Motor neuron (in vitro differentiated cells): ENCODE measurements around the gene SEMA6B. TPM values are rescaled to one million over a fixed set of nuclear protein-coding genes. Genes with fewer than 3 reads are reported as not detected.
"Not testable (repeated sequence)": the region's sequence is repeated elsewhere in the genome, so short reads cannot be mapped to it uniquely, and the experiment has no call there.

Experiments
- ATAC-seq, 8 experiments: fragments of 200-7000 bp; cut with Tn5 transposase; replicated peaks in 6 of 8; 2 replicates each; pipeline ENCODE4 v1.8.0; 2021; ENCODE audit warnings: mild to moderate bottlenecking in 8 of 8, moderate library complexity in 8 of 8
- H3K27ac ChIP-seq, 2 donors: fragments of 250-450 bp; sonication (Bioruptor Pico); 2 replicates each; pipeline ENCODE4 v1.9.0; 2021; ENCODE audit warnings: antibody characterized with exemption in 2 of 2, mild to moderate bottlenecking in 2 of 2, moderate library complexity in 1 of 2
- H3K4me1 ChIP-seq, 2 donors: fragments of 250-450 bp; sonication (Bioruptor Pico); replicated peaks in 1 of 2; 2 replicates each; pipeline ENCODE4 v1.6.1; 2021; ENCODE audit warnings: antibody characterized with exemption in 2 of 2, mild to moderate bottlenecking in 2 of 2, moderate library complexity in 1 of 2
- H3K4me3 ChIP-seq, 5 donors: fragments of 250-450 bp; sonication (Bioruptor Pico); 2 replicates each; pipeline ENCODE4 v1.9.0; 2021; ENCODE audit warnings: antibody characterized with exemption in 5 of 5, mild to moderate bottlenecking in 5 of 5, moderate library complexity in 4 of 5
- WGBS, 10 experiments: fragments of 450-650 bp; shearing (Covaris generic); methylation state at CpG; one replicate each; pipeline ENCODE4 v1.0.0; 2022; 5-methylcytosine and 5-hydroxymethylcytosine counted together
- in situ Hi-C, 9 experiments: fragments of 400-800 bp; cut with MboI; loops; one replicate each; pipeline ENCODE4 v1.15.0; 2021; ENCODE audit warnings: low sequenced_read_pairs in 9 of 9, low pct_unique_long_range_greater_than_20kb in 2 of 9; ENCODE audit not compliant: unreplicated experiment in 9 of 9
- total RNA-seq, 8 experiments: library from RNA; unstranded; fragments of 300-600 nt; gene quantifications; 2 replicates each; pipeline versions ENCODE4 v1.2.3 to v1.2.4, GENCODE V29; 2022

The SEMA6B gene
- total RNA-seq, 8 experiments from 2014 or later = 0.56 to 35.1 (median 13.7) TPM

- WGBS, 10 experiments = 40 to 100% (median 89%) methylated on average over 1 to 6 of the region's 32 CpGs; no CpG with 5 or more reads in 3 of the 10 experiments
- Histone ChIP-seq H3K4me1 (no peaks in the 10 kb centered on the region), H3K27ac (no peak overlapping the region), H3K4me3 (no peak overlapping the region)
- in situ Hi-C loops = no loop called here
- peak in 5 of 8 experiments; percentile 11 to 40 (median 25) for ATAC-seq
Measured at GRCh38 chr19:4547303-4548237, 11.9 kb downstream of the SEMA6B start.

GRCh38 chr19:4543842-4544647 is 15.4 kb downstream of the SEMA6B start:
- ATAC-seq = peak in 4 of 8 experiments; percentile 24 to 32 (median 27)
- no peak overlapping the region for H3K27ac ChIP-seq
- H3K4me1 ChIP-seq = no peaks in the 10 kb centered on the region
- WGBS, 10 experiments = 80 to 100% (median 89%) methylated on average over 1 to 9 of the region's 87 CpGs; no CpG with 5 or more reads in 7 of the 10 experiments
- in situ Hi-C loops = no loop called here
- H3K4me3 ChIP-seq = no peak overlapping the region

- Histone ChIP-seq H3K4me1 (no peaks in the 10 kb centered on the region), H3K27ac (no peak overlapping the region), H3K4me3 (no peak overlapping the region)
- peak in 5 of 8 experiments; percentile 10 to 38 (median 25) for ATAC-seq
- in situ Hi-C loops = no loop called here
- 86 to 100% methylated on average over 2 to 6 of the region's 77 CpGs; no CpG with 5 or more reads in 8 of the 10 experiments for WGBS, 10 experiments
Measured at GRCh38 chr19:4542896-4543841, 16.3 kb downstream of the SEMA6B start.

GRCh38 chr19:4541806-4542145 is 17.7 kb downstream of the SEMA6B start:
- H3K27ac ChIP-seq, H3K4me1 ChIP-seq, in situ Hi-C loops, H3K4me3 ChIP-seq, ATAC-seq: not testable (repeated sequence)
- 80 to 100% (median 96%) methylated on average over 3 to 11 of the region's 12 CpGs; no CpG with 5 or more reads in 2 of the 10 experiments for WGBS, 10 experiments

DNA sequence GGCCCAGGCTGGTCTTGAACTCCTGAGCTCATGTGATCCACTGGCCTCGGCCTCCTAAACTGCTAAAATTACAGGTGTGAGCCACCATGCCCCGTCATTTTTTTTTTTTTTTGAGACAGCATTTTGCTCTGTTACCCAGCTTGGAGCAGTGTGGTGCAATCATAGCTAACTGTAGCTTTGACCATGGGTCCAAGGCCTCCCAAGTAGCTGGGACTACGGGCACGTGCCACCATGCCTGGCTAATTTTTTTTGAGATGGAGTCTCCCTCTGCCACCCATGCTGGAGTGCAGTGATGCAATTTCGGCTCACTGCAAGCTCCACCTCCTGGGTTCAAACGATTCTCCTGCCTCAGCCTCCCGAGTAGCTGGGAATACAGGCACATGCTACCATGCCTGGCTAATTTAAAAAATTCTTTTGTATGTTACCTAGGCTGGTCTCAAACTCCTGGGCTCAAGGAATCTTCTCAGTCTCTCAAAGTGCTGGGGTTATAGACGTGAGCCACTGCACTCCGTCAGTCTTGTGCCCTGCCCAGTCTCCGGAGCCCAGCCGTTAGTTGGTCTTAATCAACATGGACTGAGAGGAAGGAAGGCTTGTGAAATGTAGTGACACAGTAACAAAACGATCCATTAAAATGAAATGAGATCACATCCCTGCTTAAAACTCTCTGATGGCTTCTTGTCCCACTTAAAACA is 18.2 kb downstream of the SEMA6B start:
- Histone ChIP-seq H3K27ac (no peak overlapping the region), H3K4me3 (no peak overlapping the region), H3K4me1 (no peaks in the 10 kb centered on the region)
- 23 to 100% (median 87%) methylated on average over 1 to 8 of the region's 12 CpGs; no CpG with 5 or more reads in 1 of the 10 experiments for WGBS, 10 experiments
- in situ Hi-C loops = no loop called here
- ATAC-seq = no peak

GRCh38 chr19:4539693-4540581 is 19.5 kb downstream of the SEMA6B start, which contains the start of gene LRG1:
TSS of gene LRG1 (minus strand) at chr19:4540036. CDS start at chr19:4540013, 23 bp downstream.
- peaks cover 0 to 2% of the 10 kb centered on the region in 2 donors for H3K4me1 ChIP-seq
- H3K4me3 ChIP-seq = no peak within 1 kb of the TSS
- in situ Hi-C loops = no loop called here
- 0 to 90% (median 80%) methylated on average over 1 to 4 of the region's 14 CpGs; no CpG with 5 or more reads in 3 of the 10 experiments for WGBS, 10 experiments
- H3K27ac ChIP-seq = no peak within 1 kb of the TSS
- peak in 3 of 8 experiments; percentile 31 to 59 (median 34) for ATAC-seq

GRCh38 chr19:4539169-4539692 is 20.3 kb downstream of the SEMA6B start:
- WGBS, 10 experiments = 58 to 100% (median 69%) methylated on average over 1 to 2 of the region's 3 CpGs; no CpG with 5 or more reads in 6 of the 10 experiments
- ATAC-seq = no peak

DNA sequence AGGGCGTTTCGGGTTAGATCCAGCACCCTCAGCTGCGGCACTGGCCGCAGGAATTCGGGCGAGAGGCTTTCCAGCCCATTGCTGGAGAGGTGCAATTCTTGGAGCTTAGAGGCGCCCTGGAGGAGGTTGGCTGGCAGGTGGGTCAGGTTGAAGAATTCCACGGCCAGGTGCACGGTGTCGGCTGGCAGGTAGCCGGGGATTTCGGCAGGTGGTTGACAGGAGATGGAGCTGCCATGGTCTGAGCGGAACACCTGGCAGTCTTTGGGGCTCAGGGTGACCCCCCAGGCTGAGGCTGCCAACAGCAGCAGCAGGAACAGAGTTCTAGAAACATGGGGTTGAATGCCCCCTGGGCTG is 20.9 kb downstream of the SEMA6B start:
- ATAC-seq = no peak
- Histone ChIP-seq H3K27ac (no peak overlapping the region), H3K4me3 (no peak overlapping the region), H3K4me1 (peaks cover 0 to 2% of the 10 kb centered on the region in 2 donors)
- in situ Hi-C loops = no loop called here
- WGBS, 10 experiments = 67 to 92% (median 85%) methylated on average over 3 to 11 of the region's 13 CpGs; no CpG with 5 or more reads in 7 of the 10 experiments

More at GRCh38 chr19:4539169-4539692, 20.3 kb downstream of the SEMA6B start:
- peaks cover 0 to 2% of the 10 kb centered on the region in 2 donors for H3K4me1 ChIP-seq
- no peak overlapping the region for H3K4me3 ChIP-seq
- in situ Hi-C loops = no loop called here
- H3K27ac ChIP-seq = no peak overlapping the region

DNA sequence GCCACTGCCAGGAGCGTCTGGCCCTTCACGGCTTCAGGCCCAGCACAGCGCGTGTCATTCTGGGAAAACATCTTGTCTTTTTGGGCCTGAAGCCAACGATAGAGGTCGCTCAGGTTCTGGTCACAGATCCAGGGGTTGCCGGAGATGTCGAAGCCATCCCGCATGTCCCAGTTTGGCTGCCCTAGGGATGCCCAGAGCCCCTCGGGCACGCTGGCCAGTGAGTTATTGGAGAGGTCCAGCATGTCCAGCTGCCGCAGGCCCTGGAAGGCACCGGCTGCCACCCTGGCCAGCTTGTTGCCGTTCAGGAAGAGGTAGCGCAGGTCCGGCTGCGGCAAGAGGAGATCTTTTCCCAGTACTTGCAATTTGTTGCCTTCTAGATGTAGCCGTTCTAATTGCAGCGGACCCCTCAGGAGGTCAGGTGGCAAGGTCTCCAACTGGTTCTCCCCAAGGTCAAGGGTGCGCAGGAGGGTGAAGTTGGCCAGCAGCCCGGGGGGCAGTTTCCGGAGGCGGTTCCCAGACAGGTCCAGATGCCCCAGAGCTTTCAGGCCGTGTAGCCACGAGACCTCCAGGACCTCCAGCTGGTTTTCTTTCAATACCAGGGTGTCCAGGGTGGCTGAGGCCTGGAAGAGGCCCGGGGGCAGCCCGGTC is 21.4 kb downstream of the SEMA6B start:
- peaks cover 0 to 2% of the 10 kb centered on the region in 2 donors for H3K4me1 ChIP-seq
- ATAC-seq = no peak
- H3K27ac ChIP-seq = no peak overlapping the region
- no peak overlapping the region for H3K4me3 ChIP-seq
- in situ Hi-C loops = no loop called here
- WGBS, 10 experiments = 71 to 100% (median 89%) methylated on average over 1 to 15 of the region's 27 CpGs; no CpG with 5 or more reads in 6 of the 10 experiments

DNA sequence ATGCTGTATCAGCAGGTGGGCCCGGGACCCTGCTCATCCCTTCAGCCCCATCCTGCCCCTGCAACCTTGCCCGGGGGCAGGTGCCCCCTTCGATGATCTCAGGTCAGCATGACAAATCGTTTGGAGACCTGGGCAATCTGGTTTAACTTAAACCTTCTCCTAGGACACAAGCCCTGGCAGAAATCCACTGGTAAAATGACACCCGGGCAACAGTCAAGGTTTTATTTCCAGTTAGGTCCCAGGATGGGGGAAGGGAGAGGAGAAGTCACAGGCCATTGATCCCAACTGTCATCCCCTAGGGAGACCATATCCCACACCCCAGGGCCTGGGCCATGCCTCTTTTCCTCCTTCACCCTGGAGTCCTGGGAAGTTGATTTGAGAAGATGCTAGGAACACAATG is 22.7 kb downstream of the SEMA6B start:
- no peak overlapping the region for H3K27ac ChIP-seq
- in situ Hi-C loops = no loop called here
- ATAC-seq = no peak
- H3K4me1 ChIP-seq = peaks cover 0 to 2% of the 10 kb centered on the region in 2 donors
- 41 to 70% (median 59%) methylated on average over 1 to 3 of the region's 5 CpGs; no CpG with 5 or more reads in 6 of the 10 experiments for WGBS, 10 experiments
- H3K4me3 ChIP-seq = no peak overlapping the region
